Endothelial cell of umbilical vein (primary cell): Measurements from ENCODE around the gene HOXA13. TPM values are rescaled to one million over a fixed set of nuclear protein-coding genes. Genes with fewer than 3 reads are reported as not detected.
A peak's percentile ranks its signal among the peaks of the same experiment; 100 is the strongest.

Experiments
- BruUV-seq: library from RNA; stranded (reverse); fragments of 400-500 nt; replicated peaks from 2 replicates; lab custom pipeline; 2021; lab: Mats Ljungman, UMichigan
- CTCF ChIA-PET: fragments of 300-600, 350-600 bp; sonication (Branson Sonifier 250); formaldehyde crosslinking; loops from one replicate; lab custom pipeline; 2021; ENCODE audit warnings: antibody characterized with exemption, inconsistent platforms; lab: Charles Lee
- POLR2A ChIA-PET: fragments of 300-600, 350-600 bp; sonication (Branson Sonifier 250); formaldehyde crosslinking; loops from one replicate; lab custom pipeline; 2021; ENCODE audit warnings: antibody characterized with exemption, inconsistent platforms; lab: Charles Lee
- DNase-seq: peaks from one replicate; pipeline ENCODE4 v3.0.0-alpha.2; 2011; ENCODE audit warnings: low read depth, low spot score
- FAIRE-seq: peaks from 2 replicates; lab custom pipeline; 2011; peaks lifted over from hg19 to GRCh38; lab: Jason Lieb, UNC
- H2AFZ ChIP-seq: 2 replicates; pipeline ENCODE4 v1.6.0; 2012; ENCODE audit warnings: low read depth, low read length, control low read depth, inconsistent platforms
- H3K27ac ChIP-seq: 2 replicates; pipeline ENCODE4 v1.5.1; 2011; ENCODE audit warnings: low read depth, mild to moderate bottlenecking, control low read depth, low read length, moderate library complexity; ENCODE audit not compliant: insufficient read depth
- H3K27me3 ChIP-seq, 2 experiments: 2 replicates each; pipeline versions ENCODE4 v1.6.0 to v1.6.1; 2011; ENCODE audit warnings: low read length in 2 of 2, mixed read lengths in 1 of 2; ENCODE audit not compliant: control insufficient read depth in 2 of 2, insufficient read depth in 2 of 2
- H3K36me3 ChIP-seq, 2 experiments: 2 replicates in 1 of 2; 3 replicates in 1 of 2; pipeline ENCODE4 v1.5.1; 2011; ENCODE audit warnings: low read length in 2 of 2, mild to moderate bottlenecking in 1 of 2, moderate library complexity in 1 of 2; ENCODE audit not compliant: control insufficient read depth in 2 of 2, insufficient read depth in 2 of 2; ENCODE audit errors: extremely low read depth in 1 of 2
- H3K4me1 ChIP-seq: 3 replicates; pipeline ENCODE4 v1.5.1; 2011; ENCODE audit warnings: mild to moderate bottlenecking, low read length; ENCODE audit not compliant: control insufficient read depth, insufficient read depth; ENCODE audit errors: extremely low read depth
- H3K4me2 ChIP-seq: 2 replicates; pipeline ENCODE4 v1.6.1; 2011; ENCODE audit warnings: low read length, control low read depth, mixed read lengths; ENCODE audit not compliant: insufficient read depth
- H3K4me3 ChIP-seq, 3 experiments: fragments of 200-600 bp in 1 of 3; sonication (generic), shearing (Covaris generic) in 1 of 3; replicated peaks in 1 of 3; 2 replicates each; pipeline ENCODE4 v1.5.1; 2011 to 2016; ENCODE audit warnings: control low read depth in 3 of 3, low read length in 3 of 3, mild to moderate bottlenecking in 2 of 3, inconsistent platforms in 1 of 3, low read depth in 1 of 3, moderate library complexity in 1 of 3; ENCODE audit not compliant: insufficient read depth in 1 of 3
- H3K79me2 ChIP-seq: 2 replicates; pipeline ENCODE4 v1.6.0; 2012; ENCODE audit warnings: low read length, inconsistent platforms; ENCODE audit not compliant: control insufficient read depth, insufficient read depth
- H3K9ac ChIP-seq: replicated peaks from 2 replicates; pipeline ENCODE3; 2011; ENCODE audit warnings: low read length, control low read depth; ENCODE audit not compliant: insufficient read depth; ENCODE audit errors: extremely low read depth
- H3K9me1 ChIP-seq: replicated peaks from 3 replicates; pipeline ENCODE4 v1.6.0; 2011; ENCODE audit warnings: mild to moderate bottlenecking, low read length; ENCODE audit not compliant: control insufficient read depth, insufficient read depth; ENCODE audit errors: extremely low read depth
- H3K9me3 ChIP-seq: replicated peaks from 2 replicates; pipeline ENCODE4 v1.5.1; 2012; ENCODE audit warnings: low read length, inconsistent platforms; ENCODE audit not compliant: control insufficient read depth, insufficient read depth
- H4K20me1 ChIP-seq: replicated peaks from 2 replicates; pipeline ENCODE3; 2011; ENCODE audit warnings: mild to moderate bottlenecking, low read length; ENCODE audit not compliant: control insufficient read depth, insufficient read depth; ENCODE audit errors: extremely low read depth
- CTCF ChIP-seq, 2 donors: IDR thresholded peaks; 1 replicate in 1 of 2; 2 replicates in 1 of 2; pipeline ENCODE4 v1.5.1; 2011; ENCODE audit warnings: low read length in 2 of 2, mild to moderate bottlenecking in 2 of 2, moderate library complexity in 2 of 2, control low read depth in 1 of 2, inconsistent platforms in 1 of 2, low read depth in 1 of 2; ENCODE audit not compliant: insufficient read depth in 1 of 2; ENCODE audit errors: extremely low read depth in 1 of 2
- EZH2 ChIP-seq: IDR thresholded peaks from 2 replicates; pipeline ENCODE4 v1.6.1; 2012; ENCODE audit warnings: borderline replicate concordance, low read depth, mild to moderate bottlenecking, moderate library complexity, low read length, inconsistent platforms; ENCODE audit not compliant: severe bottlenecking
- FOS ChIP-seq: IDR thresholded peaks from 2 replicates; pipeline ENCODE4 v1.6.1; 2011; ENCODE audit warnings: mild to moderate bottlenecking, low read length, moderate library complexity, borderline replicate concordance; ENCODE audit not compliant: insufficient read depth
- GATA2 ChIP-seq: IDR thresholded peaks from 2 replicates; pipeline ENCODE4 v1.7.0; 2011; ENCODE audit warnings: low read depth, mild to moderate bottlenecking, moderate library complexity, mixed read lengths, low read length; ENCODE audit not compliant: insufficient read length, insufficient read depth
- JUN ChIP-seq: IDR thresholded peaks from 2 replicates; pipeline ENCODE4 v1.6.1; 2011; ENCODE audit warnings: borderline replicate concordance, low read depth; ENCODE audit not compliant: insufficient read length, insufficient read depth
- MAX ChIP-seq: IDR thresholded peaks from 2 replicates; pipeline ENCODE4 v1.6.1; 2011; ENCODE audit not compliant: insufficient read depth, insufficient read length
- MYC ChIP-seq: IDR thresholded peaks from one replicate; pipeline ENCODE4 v1.6.1; 2011; ENCODE audit warnings: mild to moderate bottlenecking, low read depth, low read length
- POLR2A ChIP-seq: IDR thresholded peaks from 2 replicates; pipeline ENCODE4 v1.6.1; 2012; ENCODE audit warnings: low read depth, mild to moderate bottlenecking, control low read depth, low read length
- POLR2AphosphoS5 ChIP-seq: IDR thresholded peaks from 2 replicates; pipeline ENCODE4 v1.6.1; 2012; ENCODE audit warnings: low read depth, mild to moderate bottlenecking, control low read depth, low read length, moderate library complexity; ENCODE audit not compliant: insufficient read depth
- dilution Hi-C: fragments of 300-500 bp; cut with MboI; formaldehyde crosslinking; loops from one replicate; pipeline ENCODE4 v1.15.0; 2019; ENCODE audit warnings: low sequenced_read_pairs; ENCODE audit not compliant: extremely low pct_ligation_motif_present
- intact Hi-C: fragments of 100-400 bp; cut with micrococcal nuclease; formaldehyde crosslinking; loops from one replicate; pipeline ENCODE4 v1.10.0; 2022
- polyA plus RNA-seq, 4 experiments: library from polyadenylated mRNA; depleted of rRNA in 3 of 4; stranded (reverse) in 3 of 4; unstranded in 1 of 4; fragments of >200 nt; gene quantifications; 2 replicates each; pipeline versions ENCODE4 v1.2.1 to v1.2.3, GENCODE V29; 2011 to 2012; ENCODE audit warnings: missing spikeins in 1 of 4
- total RNA-seq: library from RNA; stranded (reverse); gene quantifications from 2 replicates; pipeline ENCODE4 v1.2.3, GENCODE V29; 2021

Gene HOXA13
- total and polyA plus RNA-seq, 2 donors (not counting 3 experiments of a cell fraction or from before 2014, with no cell fraction given) = 0.22 TPM; not detected in 1

GRCh38 chr7:27194686-27195379 is 5.1 kb downstream of the HOXA13 start:
- dilution Hi-C loops = no loop called here
- BruUV-seq = no TSS peak
- Histone ChIP-seq H3K27me3 (peaks cover 42 to 64% of the 10 kb centered on the region in 2 experiments), H3K36me3 (no peaks in the 10 kb centered on the region), H3K4me1 (peaks cover 12% of the 10 kb centered on the region), H3K9ac (no peak overlapping the region), H3K9me3 (no peaks in the 10 kb centered on the region), H3K27ac (no peak overlapping the region), H3K79me2 (no peaks in the 10 kb centered on the region), H2AFZ (no peak overlapping the region), H3K4me3 (no peak overlapping the region), H3K9me1 (no peaks in the 10 kb centered on the region), H4K20me1 (no peaks in the 10 kb centered on the region), H3K4me2 (no peak overlapping the region)
- ChIA-PET CTCF (interaction anchor here (0.7 to 2.8 kb wide), 13 partner anchors 15 to 903 kb away, joined by 3 to 69 read pairs (median 4); no protein-coding TSS in a partner anchor), POLR2A (no interaction called here)
- DNase-seq (no peak), FAIRE-seq (no peak)
- TF ChIP-seq EZH2 (peak; percentile 65), MYC (no peak)
- intact Hi-C loops = no loop called here

- no peak overlapping the region for H3K9ac ChIP-seq
- ChIA-PET CTCF (interaction anchor here (1.1 to 2.8 kb wide), 6 partner anchors 17 to 900 kb away, joined by 3 to 31 read pairs (median 4); no protein-coding TSS in a partner anchor), POLR2A (no interaction called here)
- H3K79me2 ChIP-seq = no peaks in the 10 kb centered on the region
- no peaks in the 10 kb centered on the region for H4K20me1 ChIP-seq
- H2AFZ ChIP-seq = no peak overlapping the region
- TF ChIP-seq FOS (no peak), POLR2A (no peak), MAX (no peak), CTCF (IDR thresholded peaks at IDR 0.05; ENCODE audit: extremely low read depth in 1 of 2, insufficient read depth in 1 of 2, low read depth in 1 of 2, low read length in 2 of 2) (no peak), JUN (no peak), POLR2AphosphoS5 (no peak), MYC (no peak), EZH2 (no peak), GATA2 (no peak)
- dilution Hi-C loops (no loop called here), intact Hi-C loops (no loop called here)
- H3K4me1 ChIP-seq = peaks cover 17% of the 10 kb centered on the region
- no TSS peak for BruUV-seq
- no peak for DNase-seq
- H3K27ac ChIP-seq = no peak overlapping the region
- H3K36me3 ChIP-seq = no peaks in the 10 kb centered on the region
- no peak overlapping the region for H3K4me2 ChIP-seq
- no peak for FAIRE-seq
- H3K9me1 ChIP-seq = no peaks in the 10 kb centered on the region
- H3K9me3 ChIP-seq = no peaks in the 10 kb centered on the region
- H3K4me3 ChIP-seq = no peak overlapping the region
- H3K27me3 ChIP-seq = peaks cover 41 to 60% of the 10 kb centered on the region in 2 experiments
These were observed 5.9 kb downstream of the HOXA13 start for GRCh38 chr7:27194002-27194352.
